Measurements from ENCODE around the gene PTGFRN. TPM values are rescaled to one million over a fixed set of nuclear protein-coding genes. Genes with fewer than 3 reads are reported as not detected.

The PTGFRN gene
- total and polyA plus RNA-seq, 2 experiments from 2014 or later: 16.6 to 31.0 TPM

DNA sequence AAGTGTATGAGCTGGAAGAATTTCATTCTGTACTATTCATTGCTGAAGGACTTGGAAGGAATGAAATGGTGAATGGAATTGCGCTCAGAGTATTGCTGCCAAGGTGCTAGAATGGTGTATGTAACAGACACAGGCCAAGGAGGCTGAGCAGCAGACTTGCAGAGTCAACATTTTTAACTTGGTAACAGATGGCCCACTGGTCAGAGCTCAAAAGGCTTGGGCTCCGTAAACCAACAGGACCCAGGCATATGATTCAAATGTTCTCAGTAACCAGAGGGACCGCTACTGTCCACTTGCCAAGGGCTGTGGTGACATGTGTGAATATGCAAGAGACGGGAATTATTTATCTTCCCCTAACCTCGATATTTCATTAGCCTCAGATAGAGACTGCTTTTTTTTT is 28.8 kb upstream of the PTGFRN start:
- peaks cover 15% of the 10 kb centered on the region for H3K4me1 ChIP-seq (ENCODE audit: insufficient read depth)
- WGBS (ENCODE audit: low lambda C conversion rate, missing lambda C conversion rate): 93% methylated on average over 5 of the region's 5 CpGs
- no peaks in the 10 kb centered on the region for H4K20me1 ChIP-seq (ENCODE audit: insufficient read depth, poor library complexity, severe bottlenecking)
- no peaks in the 10 kb centered on the region for H3K27me3 ChIP-seq
- DNase-seq (ENCODE audit: low spot score): no peak
- no peaks in the 10 kb centered on the region for H3K9me2 ChIP-seq (replicated peaks; ENCODE audit: insufficient read depth)
- H2AFZ ChIP-seq: no peak overlapping the region
- no peaks in the 10 kb centered on the region for H3K36me3 ChIP-seq (replicated peaks; ENCODE audit: insufficient read depth, low read depth)
- no peaks in the 10 kb centered on the region for H3K79me2 ChIP-seq
- TF ChIP-seq, protein P1, sequence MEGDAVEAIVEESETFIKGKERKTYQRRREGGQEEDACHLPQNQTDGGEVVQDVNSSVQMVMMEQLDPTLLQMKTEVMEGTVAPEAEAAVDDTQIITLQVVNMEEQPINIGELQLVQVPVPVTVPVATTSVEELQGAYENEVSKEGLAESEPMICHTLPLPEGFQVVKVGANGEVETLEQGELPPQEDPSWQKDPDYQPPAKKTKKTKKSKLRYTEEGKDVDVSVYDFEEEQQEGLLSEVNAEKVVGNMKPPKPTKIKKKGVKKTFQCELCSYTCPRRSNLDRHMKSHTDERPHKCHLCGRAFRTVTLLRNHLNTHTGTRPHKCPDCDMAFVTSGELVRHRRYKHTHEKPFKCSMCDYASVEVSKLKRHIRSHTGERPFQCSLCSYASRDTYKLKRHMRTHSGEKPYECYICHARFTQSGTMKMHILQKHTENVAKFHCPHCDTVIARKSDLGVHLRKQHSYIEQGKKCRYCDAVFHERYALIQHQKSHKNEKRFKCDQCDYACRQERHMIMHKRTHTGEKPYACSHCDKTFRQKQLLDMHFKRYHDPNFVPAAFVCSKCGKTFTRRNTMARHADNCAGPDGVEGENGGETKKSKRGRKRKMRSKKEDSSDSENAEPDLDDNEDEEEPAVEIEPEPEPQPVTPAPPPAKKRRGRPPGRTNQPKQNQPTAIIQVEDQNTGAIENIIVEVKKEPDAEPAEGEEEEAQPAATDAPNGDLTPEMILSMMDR (IDR thresholded peaks at IDR 0.05; ENCODE audit: poor library complexity): no peak
- TF ChIP-seq EZH2 (IDR thresholded peaks at IDR 0.05; ENCODE audit: borderline replicate concordance): no peak
- TF ChIP-seq EZH2phosphoT487 (IDR thresholded peaks at IDR 0.05; ENCODE audit: low read depth, severe bottlenecking, unreplicated experiment): no peak
- H3K4me2 ChIP-seq: no peak overlapping the region
- no peaks in the 10 kb centered on the region for H3K9me3 ChIP-seq (ENCODE audit: low read depth)
- H3K4me3 ChIP-seq: no peak overlapping the region
- no peak overlapping the region for H3K27ac ChIP-seq

GRCh38 chr1:116881879-116882520 is 27.7 kb upstream of the PTGFRN start:
- H3K9me2 ChIP-seq (replicated peaks; ENCODE audit: insufficient read depth): no peaks in the 10 kb centered on the region
- 78% methylated on average over 9 of the region's 9 CpGs for WGBS (ENCODE audit: low lambda C conversion rate, missing lambda C conversion rate)
- no peaks in the 10 kb centered on the region for H4K20me1 ChIP-seq (ENCODE audit: insufficient read depth, poor library complexity, severe bottlenecking)
- TF ChIP-seq, protein P1 (IDR thresholded peaks at IDR 0.05; ENCODE audit: poor library complexity): peak; percentile 25
- no peak for TF ChIP-seq EZH2phosphoT487 (IDR thresholded peaks at IDR 0.05; ENCODE audit: low read depth, severe bottlenecking, unreplicated experiment)
- H3K79me2 ChIP-seq: no peaks in the 10 kb centered on the region
- no peaks in the 10 kb centered on the region for H3K9me3 ChIP-seq (ENCODE audit: low read depth)
- peak; percentile 61 for DNase-seq (ENCODE audit: low spot score)
- no peaks in the 10 kb centered on the region for H3K27me3 ChIP-seq
- no peak overlapping the region for H3K4me3 ChIP-seq
- H3K27ac ChIP-seq: no peak overlapping the region
- no peaks in the 10 kb centered on the region for H3K36me3 ChIP-seq (replicated peaks; ENCODE audit: insufficient read depth, low read depth)
- peaks cover 15% of the 10 kb centered on the region for H3K4me1 ChIP-seq (ENCODE audit: insufficient read depth)
- H3K4me2 ChIP-seq: no peak overlapping the region
- H2AFZ ChIP-seq: no peak overlapping the region

DNA sequence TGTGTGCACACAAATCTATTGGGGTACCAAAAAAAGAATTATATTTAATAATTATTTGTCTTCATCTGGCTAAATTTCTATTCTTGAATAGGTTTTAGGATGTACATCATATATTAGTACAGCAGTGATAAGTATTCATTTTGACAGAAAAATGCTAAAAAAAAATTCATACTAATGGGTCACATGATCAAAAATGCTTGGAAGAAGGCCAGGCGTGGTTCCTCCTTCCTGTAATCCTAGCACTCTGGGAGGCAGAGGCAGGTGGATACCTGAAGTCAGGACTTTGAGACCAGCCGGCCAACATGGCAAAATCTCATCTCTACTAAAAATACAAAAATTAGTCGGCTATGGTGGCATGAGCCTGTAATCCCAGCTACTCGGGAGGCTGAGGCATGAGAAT is 26.9 kb upstream of the PTGFRN start:
- peaks cover 15% of the 10 kb centered on the region for H3K4me1 ChIP-seq (ENCODE audit: insufficient read depth)
- no peaks in the 10 kb centered on the region for H4K20me1 ChIP-seq (ENCODE audit: insufficient read depth, poor library complexity, severe bottlenecking)
- no peaks in the 10 kb centered on the region for H3K36me3 ChIP-seq (replicated peaks; ENCODE audit: insufficient read depth, low read depth)
- TF ChIP-seq EZH2phosphoT487 (IDR thresholded peaks at IDR 0.05; ENCODE audit: low read depth, severe bottlenecking, unreplicated experiment): no peak
- TF ChIP-seq, protein P1 (IDR thresholded peaks at IDR 0.05; ENCODE audit: poor library complexity): no peak
- no peaks in the 10 kb centered on the region for H3K9me2 ChIP-seq (replicated peaks; ENCODE audit: insufficient read depth)
- H3K4me3 ChIP-seq: no peak overlapping the region
- no peak for DNase-seq (ENCODE audit: low spot score)
- no peaks in the 10 kb centered on the region for H3K79me2 ChIP-seq
- no peaks in the 10 kb centered on the region for H3K9me3 ChIP-seq (ENCODE audit: low read depth)
- no peak overlapping the region for H3K27ac ChIP-seq
- no peak overlapping the region for H3K4me2 ChIP-seq
- H3K27me3 ChIP-seq: no peaks in the 10 kb centered on the region
- no peak overlapping the region for H2AFZ ChIP-seq
- WGBS (ENCODE audit: low lambda C conversion rate, missing lambda C conversion rate): 98% methylated on average over 4 of the region's 4 CpGs

Data from hepatocyte (in vitro differentiated cells).